ENCODE data around the gene EXOC3L4.

GRCh38 chr14:103097994-103098957, 3.8 kb downstream of the EXOC3L4 start:
- TF ChIP-seq, protein P1, sequence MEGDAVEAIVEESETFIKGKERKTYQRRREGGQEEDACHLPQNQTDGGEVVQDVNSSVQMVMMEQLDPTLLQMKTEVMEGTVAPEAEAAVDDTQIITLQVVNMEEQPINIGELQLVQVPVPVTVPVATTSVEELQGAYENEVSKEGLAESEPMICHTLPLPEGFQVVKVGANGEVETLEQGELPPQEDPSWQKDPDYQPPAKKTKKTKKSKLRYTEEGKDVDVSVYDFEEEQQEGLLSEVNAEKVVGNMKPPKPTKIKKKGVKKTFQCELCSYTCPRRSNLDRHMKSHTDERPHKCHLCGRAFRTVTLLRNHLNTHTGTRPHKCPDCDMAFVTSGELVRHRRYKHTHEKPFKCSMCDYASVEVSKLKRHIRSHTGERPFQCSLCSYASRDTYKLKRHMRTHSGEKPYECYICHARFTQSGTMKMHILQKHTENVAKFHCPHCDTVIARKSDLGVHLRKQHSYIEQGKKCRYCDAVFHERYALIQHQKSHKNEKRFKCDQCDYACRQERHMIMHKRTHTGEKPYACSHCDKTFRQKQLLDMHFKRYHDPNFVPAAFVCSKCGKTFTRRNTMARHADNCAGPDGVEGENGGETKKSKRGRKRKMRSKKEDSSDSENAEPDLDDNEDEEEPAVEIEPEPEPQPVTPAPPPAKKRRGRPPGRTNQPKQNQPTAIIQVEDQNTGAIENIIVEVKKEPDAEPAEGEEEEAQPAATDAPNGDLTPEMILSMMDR (IDR thresholded peaks at IDR 0.05): no peak
- TF ChIP-seq EP300 (IDR thresholded peaks at IDR 0.05) (no peak), POLR2A (IDR thresholded peaks at IDR 0.05) (no peak)

All from ovary (tissue), 3 donors.